Endometrial microvascular endothelial cells (primary cell): ENCODE data around the gene ITSN2. TPM values are rescaled to one million over a fixed set of nuclear protein-coding genes. Genes with fewer than 3 reads are reported as not detected.
"Not testable (repeated sequence)": the region's sequence is repeated elsewhere in the genome, so short reads cannot be mapped to it uniquely, and the experiment has no call there.

Experiments used
- in situ Hi-C: cut with HindIII; loops from 2 replicates; pipeline ENCODE4 v1.10.0; 2017; ENCODE audit warnings: low sequenced_read_pairs, low pct_unique_long_range_greater_than_20kb; ENCODE audit errors: inconsistent ontology term
- total RNA-seq: library from RNA; depleted of rRNA; stranded (reverse); fragments of >200 nt; gene quantifications from one replicate; pipeline ENCODE4 v1.2.3, GENCODE V29; 2015; ENCODE audit errors: inconsistent ontology term

The ITSN2 gene
- 29.9 TPM for total RNA-seq

- in situ Hi-C loops = no loop called here
These were observed at the start of gene ITSN2 for GRCh38 chr2:24360050-24360962. ITSN2 (minus strand) TSS chr2:24360536; CDS start chr2:24328082, 32,454 bp downstream.

- in situ Hi-C loops = no loop called here
These were observed 48.8 kb upstream of the ITSN2 start for GRCh38 chr2:24409171-24409570.

GRCh38 chr2:24408704-24409103 lies 48.4 kb upstream of the ITSN2 start:
- in situ Hi-C loops = not testable (repeated sequence)

- in situ Hi-C loops = no loop called here
These were observed 44.2 kb upstream of the ITSN2 start for GRCh38 chr2:24404491-24404921.

- in situ Hi-C loops = no loop called here
These were observed 43.5 kb upstream of the ITSN2 start for GRCh38 chr2:24403832-24404212.

DNA sequence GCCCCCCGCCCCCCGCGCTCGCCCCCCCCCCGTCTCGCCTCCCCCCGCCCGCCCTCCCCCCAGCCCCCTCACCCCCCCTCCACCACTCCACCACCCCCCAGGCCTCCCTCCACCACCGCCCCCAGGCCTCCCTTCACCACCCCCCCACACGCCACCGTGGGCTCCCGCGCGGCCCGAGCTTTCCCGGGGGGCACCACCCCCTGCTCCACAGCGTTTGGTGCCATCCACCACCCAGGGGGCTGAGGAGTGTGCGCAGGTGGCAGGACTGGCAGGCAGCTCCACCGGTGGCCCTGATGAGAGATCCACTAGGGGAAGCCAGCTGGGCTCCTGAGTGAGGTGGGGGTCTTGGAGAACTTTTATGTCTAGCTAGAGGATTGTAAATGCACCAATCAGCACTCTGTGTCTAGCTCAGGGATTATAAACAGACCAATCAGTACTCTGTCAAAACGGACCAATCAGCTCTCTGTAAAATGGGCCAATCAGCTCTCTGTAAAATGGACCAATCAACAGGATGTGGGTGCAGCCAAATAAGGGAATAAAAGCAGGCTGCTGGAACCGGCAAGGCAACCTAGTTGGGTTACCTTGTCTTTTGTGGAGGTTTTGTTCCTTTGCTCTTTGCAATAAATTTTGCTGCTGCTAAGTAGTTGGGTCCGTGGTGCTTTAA lies 43.0 kb upstream of the ITSN2 start:
- in situ Hi-C loops = no loop called here

- in situ Hi-C loops = no loop called here
These were observed 42.1 kb upstream of the ITSN2 start for GRCh38 chr2:24402242-24403097.

GRCh38 chr2:24400207-24400907 lies 40.0 kb upstream of the ITSN2 start:
- in situ Hi-C loops = no loop called here

GRCh38 chr2:24399434-24400206 lies 39.3 kb upstream of the ITSN2 start:
- in situ Hi-C loops = no loop called here

GRCh38 chr2:24394998-24395397 lies 34.7 kb upstream of the ITSN2 start:
- in situ Hi-C loops = no loop called here

- in situ Hi-C loops = no loop called here
These were observed 32.3 kb upstream of the ITSN2 start for GRCh38 chr2:24392542-24393059.

- in situ Hi-C loops = no loop called here
These were observed 25.0 kb upstream of the ITSN2 start for GRCh38 chr2:24385366-24385765.

- in situ Hi-C loops = no loop called here
These were observed 22.2 kb upstream of the ITSN2 start for GRCh38 chr2:24382363-24383073.

GRCh38 chr2:24380820-24381219 lies 20.5 kb upstream of the ITSN2 start:
- in situ Hi-C loops = no loop called here

DNA sequence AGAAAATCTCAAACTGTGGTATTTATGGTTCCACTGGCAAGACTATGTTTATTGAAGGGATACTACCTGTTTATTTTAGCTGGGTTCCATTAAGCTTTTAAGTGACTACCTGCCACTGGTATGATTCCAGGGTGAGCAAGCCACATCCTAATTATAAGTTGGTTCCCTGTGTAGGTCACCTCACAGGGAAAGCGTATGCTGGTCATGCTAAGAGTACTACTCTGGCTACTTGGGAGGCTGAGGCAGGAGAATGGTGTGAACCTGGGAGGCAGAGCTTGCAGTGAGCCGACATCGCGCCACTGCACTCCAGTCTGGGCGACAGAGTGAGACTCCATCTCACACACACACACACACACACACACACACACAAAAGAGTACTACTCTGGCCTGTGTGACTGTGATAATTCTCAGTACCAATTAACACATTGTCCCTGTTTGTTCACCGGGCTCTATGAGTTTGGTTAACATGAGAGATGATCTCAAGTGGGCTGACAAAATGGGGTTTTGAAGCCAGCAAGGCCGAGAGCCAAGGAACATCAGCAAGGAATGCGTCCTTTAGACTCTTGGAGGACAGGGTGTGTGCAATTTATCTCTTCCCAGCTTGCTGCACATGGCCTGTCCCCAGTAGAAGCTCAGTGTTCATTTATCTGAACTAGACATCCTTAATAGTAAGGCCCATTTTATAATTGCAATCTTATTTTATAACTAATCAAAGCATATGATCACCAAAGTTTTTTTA lies 15.2 kb upstream of the ITSN2 start:
- in situ Hi-C loops = no loop called here

DNA sequence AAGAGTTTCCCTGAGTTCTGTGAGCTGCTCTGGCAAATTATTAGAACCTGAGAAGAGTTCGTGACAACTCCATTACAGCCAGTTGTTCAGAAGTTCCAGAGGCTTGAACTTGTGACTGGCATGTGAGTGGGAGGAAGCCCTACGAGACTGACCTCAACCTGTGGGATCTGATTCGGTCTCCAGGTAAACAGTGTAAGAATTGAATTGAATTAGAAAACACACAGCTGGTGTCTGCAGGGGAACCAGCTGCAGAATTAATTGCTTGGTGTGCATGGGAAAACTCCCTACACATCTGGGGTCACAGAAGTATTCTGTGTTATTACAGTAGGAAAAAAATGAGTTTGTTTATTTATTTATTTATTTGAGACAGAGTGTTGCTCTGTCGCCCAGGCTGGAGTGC lies 14.0 kb upstream of the ITSN2 start:
- in situ Hi-C loops = no loop called here

- in situ Hi-C loops = no loop called here
These were observed 11.7 kb upstream of the ITSN2 start for GRCh38 chr2:24372033-24372432.
